ENCODE data around the gene IL12RB2.

The IL12RB2 gene

GRCh38 chr1:67335411-67335810, 27.7 kb downstream of the IL12RB2 start (continued):
- TF ChIP-seq ARNTL (CRISPR knock-in tag; IDR thresholded peaks at IDR 0.05; ENCODE audit: borderline replicate concordance, low read depth): no peak
- TF ChIP-seq, protein P1, sequence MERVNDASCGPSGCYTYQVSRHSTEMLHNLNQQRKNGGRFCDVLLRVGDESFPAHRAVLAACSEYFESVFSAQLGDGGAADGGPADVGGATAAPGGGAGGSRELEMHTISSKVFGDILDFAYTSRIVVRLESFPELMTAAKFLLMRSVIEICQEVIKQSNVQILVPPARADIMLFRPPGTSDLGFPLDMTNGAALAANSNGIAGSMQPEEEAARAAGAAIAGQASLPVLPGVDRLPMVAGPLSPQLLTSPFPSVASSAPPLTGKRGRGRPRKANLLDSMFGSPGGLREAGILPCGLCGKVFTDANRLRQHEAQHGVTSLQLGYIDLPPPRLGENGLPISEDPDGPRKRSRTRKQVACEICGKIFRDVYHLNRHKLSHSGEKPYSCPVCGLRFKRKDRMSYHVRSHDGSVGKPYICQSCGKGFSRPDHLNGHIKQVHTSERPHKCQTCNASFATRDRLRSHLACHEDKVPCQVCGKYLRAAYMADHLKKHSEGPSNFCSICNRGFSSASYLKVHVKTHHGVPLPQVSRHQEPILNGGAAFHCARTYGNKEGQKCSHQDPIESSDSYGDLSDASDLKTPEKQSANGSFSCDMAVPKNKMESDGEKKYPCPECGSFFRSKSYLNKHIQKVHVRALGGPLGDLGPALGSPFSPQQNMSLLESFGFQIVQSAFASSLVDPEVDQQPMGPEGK (CRISPR knock-in tag; IDR thresholded peaks at IDR 0.05; ENCODE audit: borderline replicate concordance): no peak
- no peak for TF ChIP-seq ZFP30 (CRISPR knock-in tag; IDR thresholded peaks at IDR 0.05)
- no peak for TF ChIP-seq ZNF8 (CRISPR knock-in tag; IDR thresholded peaks at IDR 0.05)
- TF ChIP-seq CSDC2 (CRISPR knock-in tag; IDR thresholded peaks at IDR 0.05): no peak

DNA sequence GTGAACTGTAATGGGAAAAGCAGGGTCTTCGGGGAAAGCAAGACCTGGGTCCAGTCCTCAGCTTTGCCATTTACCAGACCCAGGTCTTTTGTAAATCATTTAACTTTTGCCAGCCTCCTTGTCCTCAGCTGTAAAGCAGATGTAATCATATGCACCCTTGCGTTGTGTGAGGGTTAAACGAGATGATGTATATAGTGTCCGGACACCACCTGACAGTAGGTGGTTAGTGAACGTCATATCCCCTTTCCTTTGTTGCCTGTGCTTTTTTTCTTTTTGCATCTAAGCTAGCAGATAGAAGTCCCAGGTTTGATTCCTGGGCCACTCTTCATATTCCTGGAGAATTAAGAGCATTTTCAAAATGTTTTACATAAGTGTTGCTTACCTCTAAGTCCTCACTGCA, 28.5 kb downstream of the IL12RB2 start:
- no peak for ATAC-seq

GRCh38 chr1:67336783-67337182, 29.1 kb downstream of the IL12RB2 start:
- no peak for ATAC-seq
- no peak for TF ChIP-seq ZFP30 (CRISPR knock-in tag; IDR thresholded peaks at IDR 0.05)
- TF ChIP-seq ESRRG (CRISPR knock-in tag; IDR thresholded peaks at IDR 0.05): no peak
- no peak for TF ChIP-seq POU6F1 (CRISPR knock-in tag; IDR thresholded peaks at IDR 0.05; ENCODE audit: borderline replicate concordance, low read depth)
- TF ChIP-seq OSR1 (CRISPR knock-in tag; IDR thresholded peaks at IDR 0.05): no peak
- TF ChIP-seq, protein P2, sequence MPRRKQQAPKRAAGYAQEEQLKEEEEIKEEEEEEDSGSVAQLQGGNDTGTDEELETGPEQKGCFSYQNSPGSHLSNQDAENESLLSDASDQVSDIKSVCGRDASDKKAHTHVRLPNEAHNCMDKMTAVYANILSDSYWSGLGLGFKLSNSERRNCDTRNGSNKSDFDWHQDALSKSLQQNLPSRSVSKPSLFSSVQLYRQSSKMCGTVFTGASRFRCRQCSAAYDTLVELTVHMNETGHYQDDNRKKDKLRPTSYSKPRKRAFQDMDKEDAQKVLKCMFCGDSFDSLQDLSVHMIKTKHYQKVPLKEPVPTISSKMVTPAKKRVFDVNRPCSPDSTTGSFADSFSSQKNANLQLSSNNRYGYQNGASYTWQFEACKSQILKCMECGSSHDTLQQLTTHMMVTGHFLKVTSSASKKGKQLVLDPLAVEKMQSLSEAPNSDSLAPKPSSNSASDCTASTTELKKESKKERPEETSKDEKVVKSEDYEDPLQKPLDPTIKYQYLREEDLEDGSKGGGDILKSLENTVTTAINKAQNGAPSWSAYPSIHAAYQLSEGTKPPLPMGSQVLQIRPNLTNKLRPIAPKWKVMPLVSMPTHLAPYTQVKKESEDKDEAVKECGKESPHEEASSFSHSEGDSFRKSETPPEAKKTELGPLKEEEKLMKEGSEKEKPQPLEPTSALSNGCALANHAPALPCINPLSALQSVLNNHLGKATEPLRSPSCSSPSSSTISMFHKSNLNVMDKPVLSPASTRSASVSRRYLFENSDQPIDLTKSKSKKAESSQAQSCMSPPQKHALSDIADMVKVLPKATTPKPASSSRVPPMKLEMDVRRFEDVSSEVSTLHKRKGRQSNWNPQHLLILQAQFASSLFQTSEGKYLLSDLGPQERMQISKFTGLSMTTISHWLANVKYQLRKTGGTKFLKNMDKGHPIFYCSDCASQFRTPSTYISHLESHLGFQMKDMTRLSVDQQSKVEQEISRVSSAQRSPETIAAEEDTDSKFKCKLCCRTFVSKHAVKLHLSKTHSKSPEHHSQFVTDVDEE (CRISPR knock-in tag; IDR thresholded peaks at IDR 0.05): no peak

More for the DNA sequence above, 28.5 kb downstream of the IL12RB2 start:
- TF ChIP-seq, protein P1 (CRISPR knock-in tag; IDR thresholded peaks at IDR 0.05; ENCODE audit: borderline replicate concordance): no peak
- TF ChIP-seq SNAI2 (CRISPR knock-in tag; IDR thresholded peaks at IDR 0.05) (no peak), CSDC2 (CRISPR knock-in tag; IDR thresholded peaks at IDR 0.05) (no peak), PPARA (CRISPR knock-in tag; IDR thresholded peaks at IDR 0.05; ENCODE audit: borderline replicate concordance) (no peak), ARNTL (CRISPR knock-in tag; IDR thresholded peaks at IDR 0.05; ENCODE audit: borderline replicate concordance, low read depth) (no peak), ZNF70 (CRISPR knock-in tag; IDR thresholded peaks at IDR 0.05) (no peak), ZNF565 (CRISPR knock-in tag; conservative IDR thresholded peaks at IDR 0.05; ENCODE audit: low read depth) (no peak), ISL1 (CRISPR knock-in tag; IDR thresholded peaks at IDR 0.05) (no peak), ZFP3 (CRISPR knock-in tag; IDR thresholded peaks at IDR 0.05) (no peak), OSR1 (CRISPR knock-in tag; IDR thresholded peaks at IDR 0.05) (no peak), GLIS3 (CRISPR knock-in tag; IDR thresholded peaks at IDR 0.05) (no peak), RARB (CRISPR knock-in tag; IDR thresholded peaks at IDR 0.05) (no peak), CSRNP3 (CRISPR knock-in tag; IDR thresholded peaks at IDR 0.05) (no peak), POU6F1 (CRISPR knock-in tag; IDR thresholded peaks at IDR 0.05; ENCODE audit: borderline replicate concordance, low read depth) (no peak)
- TF ChIP-seq, protein P2 (CRISPR knock-in tag; IDR thresholded peaks at IDR 0.05): no peak

All from SK-N-SH treated with all-trans-retinoic acid at 6 μM for 48 hours (cell line).